GM19372 (cell line): Measurements from ENCODE around the gene RASGRP4.

Source experiments
- ATAC-seq: cut with Tn5 transposase; IDR thresholded peaks from one replicate; pipeline ENCODE4 v1.9.1; 2021; ENCODE audit warnings: mild to moderate bottlenecking, low read depth, moderate library complexity; ENCODE audit not compliant: unreplicated experiment

Gene RASGRP4

DNA sequence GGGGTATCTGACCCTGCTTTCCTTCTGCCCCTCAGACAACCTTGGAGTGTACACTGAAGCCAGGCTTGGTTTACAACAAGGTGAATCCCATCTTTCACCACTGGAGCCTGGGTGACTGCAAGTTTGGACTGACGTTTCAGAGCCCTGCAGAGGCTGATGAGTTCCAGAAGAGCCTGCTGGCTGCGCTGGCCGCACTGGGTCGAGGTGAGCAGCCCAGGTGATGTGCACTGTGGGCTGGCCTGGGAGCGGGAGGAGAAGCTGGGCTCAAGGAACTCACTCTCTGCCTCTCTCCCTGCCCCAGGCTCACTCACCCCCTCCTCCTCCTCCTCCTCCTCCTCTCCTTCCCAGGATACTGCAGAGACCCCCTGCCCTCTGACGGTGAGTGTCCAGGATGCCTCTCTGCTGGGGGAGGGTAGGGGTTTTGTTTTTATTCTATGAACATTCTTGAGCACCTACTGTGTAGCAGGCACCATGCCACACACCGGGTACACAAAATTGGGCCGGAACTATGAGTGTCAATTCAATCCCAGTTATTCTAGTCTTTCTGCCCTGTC is 34.0 kb downstream of the RASGRP4 start:
- no peak for ATAC-seq

DNA sequence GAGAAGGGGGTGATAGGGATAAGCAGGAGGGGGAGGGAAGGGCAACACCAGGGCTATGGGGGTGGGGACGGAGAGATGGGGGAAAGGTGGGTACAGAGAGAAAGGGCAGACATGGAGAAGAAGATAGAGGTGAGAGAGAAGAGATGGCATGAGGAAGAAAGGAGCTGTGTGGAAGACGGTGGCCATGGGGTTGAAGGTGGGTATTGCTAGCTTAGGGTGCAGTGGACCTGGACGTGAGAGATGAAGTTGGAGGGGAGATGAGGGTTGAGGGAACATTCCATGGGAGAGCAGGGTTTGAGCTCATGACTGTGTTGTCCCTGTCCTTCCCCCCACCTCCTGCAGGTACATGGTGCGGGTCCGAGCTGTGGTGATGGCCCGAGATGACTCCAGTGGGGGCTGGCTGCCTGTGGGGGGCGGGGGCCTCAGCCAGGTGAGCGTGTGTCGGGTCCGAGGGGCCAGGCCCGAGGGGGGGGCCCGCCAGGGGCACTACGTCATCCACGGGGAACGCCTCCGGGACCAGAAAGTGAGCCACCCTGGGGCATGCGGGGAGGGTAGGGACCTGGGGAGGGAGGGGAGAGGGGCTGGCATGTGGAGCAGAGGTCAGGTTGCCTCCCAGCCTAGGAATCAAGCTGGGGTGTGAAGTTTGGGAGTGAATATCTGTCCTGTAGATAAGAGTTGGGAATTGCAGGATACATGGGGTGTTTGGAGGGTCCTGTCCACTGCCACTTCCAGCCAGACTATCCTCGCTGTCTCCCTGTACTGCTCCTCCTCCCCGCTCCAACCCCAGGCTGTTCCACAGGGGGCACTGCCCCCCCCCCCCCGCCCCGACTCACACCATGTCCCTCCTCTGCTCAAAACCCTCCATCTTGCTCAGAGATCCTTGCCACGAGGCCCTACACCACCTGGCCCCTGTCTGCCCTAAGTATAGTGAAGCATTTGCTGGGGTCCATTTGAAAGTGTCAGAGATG is 35.8 kb downstream of the RASGRP4 start:
- no peak for ATAC-seq

DNA sequence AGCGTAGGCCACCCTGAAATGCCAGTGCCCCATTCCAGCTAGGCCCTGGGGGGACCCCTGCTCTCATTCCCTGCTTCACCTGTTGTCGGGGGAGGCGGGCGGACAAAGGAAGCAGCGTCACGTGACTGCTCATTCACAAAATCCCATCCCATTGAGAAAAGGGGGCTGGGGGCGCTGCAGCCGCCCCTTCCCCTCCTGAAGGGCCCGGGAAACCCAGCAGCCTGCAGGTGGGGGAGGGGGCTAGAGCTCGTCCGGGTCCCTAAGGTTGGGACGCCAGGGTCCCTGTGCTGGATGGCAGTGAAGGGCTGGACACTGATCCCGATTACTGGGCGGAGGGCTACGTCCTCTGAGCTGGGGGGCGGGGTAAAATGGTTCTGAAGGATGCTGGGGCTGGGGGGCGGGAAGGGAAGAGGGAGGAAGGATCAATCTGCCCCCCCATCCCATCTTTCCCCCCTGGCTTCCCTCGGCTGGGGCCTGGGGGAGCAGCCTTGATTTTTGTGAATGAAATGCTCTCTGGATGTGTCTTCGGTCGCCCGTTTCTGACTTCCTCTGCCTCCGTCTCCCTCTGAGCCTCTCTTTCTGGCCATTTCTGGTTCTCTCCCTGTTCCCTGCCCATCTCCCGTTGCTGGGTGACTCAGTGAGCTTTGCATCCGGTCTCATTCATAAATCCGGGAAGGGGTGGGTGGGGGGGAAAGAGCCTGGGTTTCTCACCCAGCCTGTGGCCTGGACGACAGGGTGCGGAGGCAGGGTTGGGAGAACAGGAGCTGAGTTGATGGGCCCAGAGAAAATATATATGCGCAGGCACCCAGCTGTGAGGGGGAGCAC is 36.7 kb downstream of the RASGRP4 start:
- ATAC-seq: no peak

DNA sequence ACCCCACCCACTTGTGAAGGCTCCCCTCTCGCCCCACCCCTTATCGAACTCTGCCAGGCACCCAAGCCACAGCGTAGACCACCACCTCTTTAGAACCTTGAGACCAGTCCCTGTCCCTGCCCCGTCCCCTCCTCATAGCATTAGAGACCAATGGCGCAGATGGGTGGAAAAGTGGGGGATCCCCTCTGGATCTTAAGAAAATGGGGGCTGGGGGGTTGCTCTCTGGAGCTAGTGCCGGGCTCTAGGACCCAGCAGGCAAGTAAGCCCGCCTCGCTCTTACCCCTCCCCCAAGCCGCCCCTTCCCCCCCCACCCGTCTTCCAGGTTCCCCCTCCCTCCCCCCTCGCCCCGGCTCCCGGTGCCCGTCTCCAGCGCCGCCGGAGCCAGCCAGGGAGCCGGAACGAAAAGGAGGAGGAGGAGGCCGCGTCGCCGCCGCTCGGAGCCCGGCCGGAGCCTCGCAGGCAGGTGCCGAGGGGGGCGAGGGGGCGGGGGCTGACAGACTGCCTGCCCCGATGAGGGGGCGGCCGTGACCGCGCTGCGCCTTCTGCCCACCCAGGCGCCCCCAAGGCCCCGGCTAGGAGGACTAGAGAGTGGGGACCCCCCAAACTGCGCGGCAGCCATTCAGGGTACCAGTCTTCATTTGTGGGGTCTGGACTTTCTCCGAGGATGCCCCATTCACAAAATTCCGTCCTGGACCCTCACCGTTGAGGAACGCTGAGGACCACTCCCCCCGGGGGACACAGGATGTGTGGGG is 37.5 kb downstream of the RASGRP4 start, which contains the start of gene SPRED3:
Gene SPRED3 (plus strand): TSS at position 349 of the 752 bp plus-strand sequence. CDS start 1,606 bp downstream, outside the sequence.
- no peak for ATAC-seq

DNA sequence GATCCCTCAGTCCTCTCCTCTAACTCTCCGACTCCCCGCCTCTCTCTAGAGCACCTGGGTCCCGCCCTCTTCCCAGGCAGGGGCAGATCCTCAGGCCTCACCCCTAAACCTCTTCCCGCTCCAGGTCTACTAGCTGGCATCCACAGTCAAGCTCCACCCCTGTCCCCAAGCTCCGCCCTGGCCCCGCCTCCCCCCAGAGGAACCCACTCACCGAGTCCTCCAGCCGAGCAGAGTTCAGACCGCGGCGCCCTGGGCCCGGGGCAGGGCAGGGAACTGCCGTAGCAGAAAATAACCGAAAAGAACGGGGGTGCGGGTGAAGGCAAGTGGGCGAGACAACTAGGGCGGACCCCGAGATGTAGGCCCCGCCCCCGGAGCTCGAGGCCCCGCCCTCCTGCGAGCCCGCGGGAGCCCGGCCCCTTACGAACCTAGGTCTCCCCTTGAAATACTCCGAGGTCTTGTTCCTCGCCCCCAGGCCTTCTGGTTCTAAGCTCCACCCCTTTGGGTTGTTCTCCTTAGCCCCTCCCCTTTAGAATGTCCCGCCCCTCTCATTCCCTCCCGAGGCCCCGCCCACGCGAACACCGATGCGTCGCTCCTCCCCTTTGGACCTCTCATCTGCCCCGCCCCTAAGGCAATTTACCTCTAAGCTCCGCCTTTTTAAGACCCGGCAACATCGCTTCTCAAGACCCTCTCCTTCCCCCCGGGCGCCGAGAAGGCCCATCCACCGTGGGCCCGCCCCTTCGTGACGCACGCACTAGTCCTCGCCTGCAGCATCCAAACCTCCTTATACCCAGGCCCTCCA is 38.3 kb downstream of the RASGRP4 start, which contains the start of gene GGN:
Gene GGN (minus strand): TSS at position 485 of the 799 bp plus-strand sequence. CDS start 773 bp downstream, outside the sequence.
- peak; percentile 47 for ATAC-seq

DNA sequence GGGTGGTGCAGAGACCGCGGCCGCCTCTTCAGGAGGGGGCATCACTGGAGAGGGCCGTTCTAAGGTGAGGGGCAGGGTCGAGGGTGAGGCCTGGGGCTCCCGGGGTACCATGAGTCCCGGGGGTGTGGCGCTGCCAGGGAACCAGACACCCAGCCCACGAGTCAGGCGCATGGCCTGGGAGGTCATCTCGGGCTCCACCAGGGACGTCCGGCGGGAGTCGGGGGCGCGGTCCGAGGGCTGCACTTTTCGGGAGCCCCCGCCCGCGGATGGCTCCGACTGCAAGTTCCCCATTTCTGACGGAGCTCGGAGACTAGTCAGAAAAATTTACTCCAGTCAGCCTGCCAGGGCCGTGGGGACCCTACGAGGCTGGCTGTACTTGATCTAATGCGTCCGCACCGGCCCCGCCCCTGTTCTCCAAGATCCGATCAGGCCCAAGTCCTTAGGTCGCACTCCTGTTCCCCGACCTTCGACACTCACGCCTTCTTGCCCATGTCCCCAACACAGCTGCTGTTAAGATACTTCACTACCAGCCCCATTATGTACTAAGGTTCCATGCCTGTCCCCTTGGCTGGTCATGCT is 39.0 kb downstream of the RASGRP4 start:
- no peak for ATAC-seq

DNA sequence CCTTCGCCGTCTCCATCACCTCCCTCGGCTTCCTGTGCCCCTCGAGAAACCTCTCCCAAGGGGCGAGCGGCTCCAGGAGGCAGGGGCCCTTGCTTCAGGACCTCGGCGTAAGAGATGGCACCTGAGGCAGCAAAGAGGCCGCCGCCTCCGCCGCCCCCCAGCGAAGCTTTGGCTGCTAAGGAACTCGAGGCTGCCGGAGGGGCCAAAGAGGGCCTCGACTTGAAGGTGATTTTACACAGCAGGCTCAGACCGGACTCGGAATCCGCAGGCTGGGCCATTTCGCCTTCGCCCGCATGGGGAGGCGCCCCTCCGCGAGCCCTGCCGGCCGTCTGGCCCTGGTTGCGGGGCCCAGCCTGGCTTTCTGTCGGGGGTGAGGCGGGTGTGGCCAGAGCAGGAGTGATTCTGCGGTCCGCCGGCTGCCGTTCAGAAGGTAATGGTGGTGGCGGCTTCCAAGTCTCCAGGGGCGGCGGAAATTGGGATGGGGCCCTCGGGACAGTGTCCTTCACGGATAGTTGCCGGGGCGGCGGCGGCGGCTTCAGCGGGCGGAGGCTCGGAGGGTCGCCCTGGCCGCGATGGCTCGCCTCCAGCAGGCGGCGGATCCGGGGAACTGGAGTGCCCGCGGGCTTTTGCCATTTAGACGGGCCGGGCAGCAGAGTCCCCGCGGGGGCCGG is 39.6 kb downstream of the RASGRP4 start:
- no peak for ATAC-seq

DNA sequence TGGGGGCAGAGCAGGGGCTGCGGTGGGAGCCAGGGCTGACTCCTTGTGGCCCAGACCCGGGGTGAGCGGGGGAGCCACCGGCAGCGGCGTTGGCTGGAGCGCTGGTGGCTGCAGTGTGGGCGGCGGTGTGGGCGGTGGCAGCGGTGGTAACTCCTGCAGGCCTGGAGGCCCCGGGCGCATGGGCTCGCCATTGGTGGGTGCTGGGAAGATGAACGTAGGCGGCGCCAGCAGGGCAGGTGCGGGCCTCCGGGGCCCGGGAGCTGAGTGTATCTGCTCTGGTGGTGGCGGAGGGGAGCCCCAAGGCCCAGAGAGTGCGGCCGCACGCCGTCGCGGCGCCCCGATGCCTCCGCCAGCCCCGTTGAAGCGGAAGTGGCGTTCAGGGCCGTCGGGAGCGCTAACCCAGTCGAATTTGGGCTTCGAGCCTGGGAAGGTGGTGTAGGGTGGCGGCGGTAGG is 40.2 kb downstream of the RASGRP4 start:
- no peak for ATAC-seq

DNA sequence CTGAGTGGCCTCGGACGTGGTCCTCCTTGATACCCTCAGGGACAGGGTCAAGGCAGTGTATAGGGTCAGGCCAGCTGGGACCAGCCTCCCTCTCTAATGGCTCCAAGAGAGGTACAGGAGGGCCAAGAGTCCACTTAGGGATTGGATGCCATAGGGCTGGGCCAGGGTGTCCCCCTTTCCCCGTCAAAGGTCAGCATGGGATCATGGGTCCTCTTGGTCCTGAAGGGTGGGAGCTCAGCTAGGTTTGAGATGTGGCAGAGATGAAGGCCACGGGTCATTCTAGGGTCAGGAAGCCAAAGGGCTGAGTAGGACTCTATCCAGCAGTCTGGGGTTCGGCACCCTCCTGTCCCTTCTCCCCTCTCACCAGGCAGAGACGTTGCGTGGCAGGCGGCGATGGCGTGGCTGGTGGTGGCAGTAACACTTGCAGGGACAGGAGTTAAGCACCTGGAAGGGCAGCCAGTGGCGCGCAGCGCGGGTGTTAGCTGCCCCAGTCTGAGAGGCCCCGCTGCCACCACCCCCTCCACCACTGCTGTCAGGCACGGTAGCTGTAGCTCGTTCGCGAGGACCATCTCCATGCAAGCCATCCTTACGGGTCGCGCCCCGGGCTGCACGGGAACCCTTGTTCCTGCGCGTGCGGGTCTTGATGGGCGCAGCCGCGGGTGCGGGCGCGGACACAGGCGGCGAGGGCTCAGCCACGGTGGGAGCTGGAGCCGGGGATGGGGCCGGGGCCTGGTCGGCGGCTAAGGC is 40.8 kb downstream of the RASGRP4 start:
- ATAC-seq: no peak

DNA sequence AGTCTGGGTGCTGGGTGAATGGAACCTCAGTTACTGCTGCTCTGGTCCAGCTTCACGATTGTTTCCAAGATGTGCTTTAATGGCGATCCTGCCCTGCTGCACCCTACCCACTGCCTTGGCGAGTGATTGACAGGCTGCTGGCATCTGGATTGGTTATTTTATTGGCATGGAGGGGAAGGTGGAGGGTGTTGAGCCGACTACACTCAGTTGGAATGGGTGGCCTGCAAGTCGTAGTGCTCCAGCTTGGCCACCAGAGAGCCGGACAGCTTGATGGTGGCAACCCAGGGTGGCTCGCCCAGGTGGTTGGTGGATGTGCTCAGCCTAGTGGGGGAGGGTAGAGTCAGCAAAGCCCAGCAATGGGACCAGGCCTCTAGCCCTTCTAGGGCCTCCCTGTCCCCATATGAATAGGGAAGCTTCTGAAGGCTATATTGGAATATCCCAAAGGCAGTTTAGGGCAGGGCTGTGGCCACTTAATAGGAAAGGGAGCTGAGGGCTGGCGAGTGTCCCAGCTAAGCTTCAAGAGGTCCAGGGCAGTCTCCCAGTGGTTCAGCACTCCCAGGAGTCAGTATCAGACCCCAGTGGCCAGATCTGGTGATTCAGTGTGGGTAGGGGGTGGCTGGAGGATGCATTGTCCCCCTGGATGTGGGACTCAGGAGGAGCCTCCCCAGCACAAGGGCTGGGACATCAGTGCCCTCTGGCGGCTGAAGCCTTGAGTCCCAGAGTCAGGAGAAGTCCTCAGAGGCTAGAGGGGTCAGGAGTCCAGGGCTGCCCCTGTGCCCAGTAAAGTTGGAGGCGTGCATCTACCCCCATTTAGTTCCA is 41.6 kb downstream of the RASGRP4 start:
- no peak for ATAC-seq

DNA sequence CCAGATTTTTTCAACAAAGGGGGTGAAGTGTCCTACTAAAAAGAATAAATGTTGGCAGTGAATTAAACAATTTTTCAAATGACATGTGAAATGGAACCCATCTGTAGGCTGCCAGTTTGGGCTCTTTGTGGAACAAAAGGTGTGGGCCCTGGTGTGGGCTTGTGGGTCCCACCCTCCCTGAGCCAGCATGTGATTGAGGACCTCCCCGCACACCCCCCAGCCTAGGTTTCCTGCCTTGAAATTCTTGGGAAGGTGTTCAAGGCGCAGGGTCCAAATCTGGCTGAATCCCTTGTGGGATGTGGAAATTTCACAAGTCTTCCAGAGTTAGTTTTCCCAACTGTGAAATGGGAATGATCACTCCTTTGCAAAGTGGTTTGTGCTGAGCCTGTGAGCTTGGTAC is 42.3 kb downstream of the RASGRP4 start:
- no peak for ATAC-seq

DNA sequence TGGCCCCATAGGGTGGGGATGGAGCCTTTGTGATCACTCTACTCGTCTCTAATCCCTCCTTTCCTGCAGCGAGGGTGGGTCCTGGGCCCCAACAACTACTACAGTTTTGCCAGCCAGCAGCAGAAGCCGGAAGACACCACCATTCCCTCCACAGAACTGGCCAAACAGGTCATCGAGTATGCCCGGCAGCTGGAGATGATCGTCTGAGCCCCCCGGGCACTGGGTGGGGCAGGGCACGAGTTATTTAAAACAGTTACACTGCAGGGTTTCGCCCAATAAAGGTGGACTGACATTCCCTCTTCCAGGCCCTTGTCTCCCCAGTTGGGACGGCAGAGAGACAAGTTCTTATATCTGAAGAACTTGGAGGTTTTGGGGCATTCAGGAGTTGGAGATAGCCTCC is 42.8 kb downstream of the RASGRP4 start:
- no peak for ATAC-seq

DNA sequence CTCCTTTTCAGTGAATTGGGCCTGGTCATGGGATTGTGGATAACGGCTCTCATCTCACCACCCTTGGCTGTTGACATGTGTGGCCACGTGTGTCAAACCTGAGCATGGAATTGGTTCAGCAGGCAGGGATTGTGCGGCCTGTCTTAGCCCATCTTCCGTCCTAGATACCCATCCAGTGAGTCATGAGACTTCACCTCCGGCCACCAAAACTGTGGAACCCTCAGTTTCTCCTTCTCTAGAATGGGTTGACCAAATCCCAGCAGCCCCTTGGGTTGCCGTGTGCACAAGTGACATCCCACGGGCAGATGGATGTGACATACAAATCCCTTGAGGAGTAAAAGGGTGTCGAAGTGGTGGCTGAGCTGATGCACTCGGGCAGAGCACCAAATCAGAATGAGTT is 44.9 kb downstream of the RASGRP4 start:
- no peak for ATAC-seq

DNA sequence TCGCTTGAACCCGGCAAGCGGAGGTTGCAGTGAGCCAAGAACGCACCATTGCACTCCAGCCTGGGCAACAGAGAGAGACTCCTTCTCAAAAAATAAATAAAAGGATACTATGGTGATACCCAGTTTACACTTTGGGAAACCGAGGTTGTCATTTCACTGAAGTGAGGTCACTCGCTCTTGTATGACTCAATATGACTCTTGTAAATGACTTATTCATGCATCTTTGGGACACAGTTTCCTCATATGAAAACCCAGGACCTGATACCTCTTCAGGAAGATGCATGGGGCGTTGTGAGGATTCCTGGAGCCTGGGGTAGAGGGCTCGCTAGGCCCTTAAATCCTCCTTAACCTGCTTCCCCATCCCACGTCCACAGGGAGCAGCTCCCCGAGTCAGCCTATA is 47.2 kb downstream of the RASGRP4 start:
- ATAC-seq: no peak

DNA sequence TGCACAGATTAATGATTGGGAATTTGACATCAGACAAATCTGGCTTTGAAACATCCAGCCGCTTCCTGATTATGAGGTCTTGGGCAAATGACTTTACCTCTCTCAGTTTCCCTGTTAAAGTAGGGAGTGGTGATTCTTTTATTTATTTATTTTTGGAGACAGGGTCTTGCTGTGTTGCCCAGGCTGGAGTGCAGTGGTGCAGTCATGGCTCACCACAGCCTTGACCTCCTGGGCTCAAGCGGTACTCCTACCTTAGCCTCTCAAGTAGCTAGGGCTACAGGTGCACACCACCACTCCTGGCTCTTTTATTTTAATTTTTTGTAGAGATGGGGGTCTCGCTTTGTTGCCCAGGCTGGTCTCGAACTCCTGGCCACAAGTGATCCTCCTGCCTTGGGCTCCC is 49.0 kb downstream of the RASGRP4 start:
- no peak for ATAC-seq

DNA sequence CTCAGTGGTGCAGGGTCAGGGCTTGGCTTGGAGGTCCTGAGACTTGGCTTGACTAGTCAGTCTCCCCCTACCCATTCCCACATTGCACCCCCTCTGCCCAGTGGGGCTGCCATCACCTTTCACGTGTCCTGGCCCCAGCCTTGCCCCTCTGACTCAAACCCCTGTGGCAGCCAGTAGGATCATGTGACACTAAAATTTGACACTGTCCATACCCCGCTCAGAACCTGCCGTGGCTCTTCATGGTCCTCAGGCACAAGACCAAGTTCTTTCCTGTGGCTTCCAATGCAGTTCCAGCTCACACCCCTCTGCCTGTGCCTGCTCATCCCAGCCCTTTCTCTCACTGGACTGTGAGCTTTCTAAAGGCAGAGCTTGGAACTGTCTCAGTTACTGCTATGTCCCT is 49.4 kb downstream of the RASGRP4 start:
- ATAC-seq: no peak

DNA sequence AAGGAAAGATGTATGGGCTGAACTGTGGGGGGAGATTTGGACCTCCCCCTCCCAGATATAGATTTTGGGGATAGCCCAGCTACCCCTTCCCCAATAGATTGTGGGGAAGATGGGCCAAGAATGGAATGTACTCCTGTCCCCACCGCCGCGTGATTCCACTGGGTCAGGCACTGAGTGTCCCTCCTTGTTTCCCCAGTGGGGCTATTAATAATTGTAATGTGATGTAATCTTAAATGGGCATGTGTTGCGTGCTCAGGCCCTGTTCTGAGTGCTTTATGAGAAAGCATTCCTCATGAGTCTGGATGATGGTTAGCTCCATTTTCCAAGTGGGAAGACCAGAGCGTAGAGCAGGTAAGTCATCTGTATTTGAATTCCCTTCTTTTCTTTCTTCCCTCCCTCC is 50.3 kb downstream of the RASGRP4 start:
- ATAC-seq: no peak
